HL-60/S4 treated with retinoic acid at 250 ng/mL for 4 days and 3 days (cell line): ENCODE measurements around the gene CYYR1.

Source experiments
- in situ Hi-C: fragments of 300-500 bp; cut with MboI; formaldehyde crosslinking; loops from 2 replicates; pipeline ENCODE4 v1.7.0; 2022; ENCODE audit warnings: low sequenced_read_pairs

Gene CYYR1

GRCh38 chr21:26572702-26573381, at the start of gene CYYR1:
CYYR1 (minus strand) TSS chr21:26573286; CDS start chr21:26572940, 346 bp downstream.
- in situ Hi-C loops: no loop called here

GRCh38 chr21:26617176-26617575, 44.1 kb upstream of the CYYR1 start:
- in situ Hi-C loops: no loop called here

GRCh38 chr21:26614251-26614650, 41.2 kb upstream of the CYYR1 start:
- in situ Hi-C loops: no loop called here

GRCh38 chr21:26599261-26599660, 26.2 kb upstream of the CYYR1 start:
- in situ Hi-C loops: no loop called here

GRCh38 chr21:26597981-26598380, 24.9 kb upstream of the CYYR1 start:
- in situ Hi-C loops: no loop called here

GRCh38 chr21:26597031-26597430, 23.9 kb upstream of the CYYR1 start:
- in situ Hi-C loops: no loop called here

- in situ Hi-C loops: no loop called here
Measured at GRCh38 chr21:26595971-26596370, 22.9 kb upstream of the CYYR1 start.

- in situ Hi-C loops: no loop called here
Measured at GRCh38 chr21:26593800-26594199, 20.7 kb upstream of the CYYR1 start.

GRCh38 chr21:26591543-26591942, 18.5 kb upstream of the CYYR1 start:
- in situ Hi-C loops: no loop called here

GRCh38 chr21:26588446-26588845, 15.4 kb upstream of the CYYR1 start:
- in situ Hi-C loops: no loop called here

- in situ Hi-C loops: no loop called here
Measured at GRCh38 chr21:26587736-26588201, 14.7 kb upstream of the CYYR1 start.

- in situ Hi-C loops: no loop called here
Measured at GRCh38 chr21:26583769-26584168, 10.7 kb upstream of the CYYR1 start.

GRCh38 chr21:26581818-26582217, 8.7 kb upstream of the CYYR1 start:
- in situ Hi-C loops: no loop called here

GRCh38 chr21:26572076-26572701, 897 bp downstream of the CYYR1 start:
- in situ Hi-C loops: no loop called here

GRCh38 chr21:26570203-26570602, 2.9 kb downstream of the CYYR1 start:
- in situ Hi-C loops: no loop called here

- in situ Hi-C loops: no loop called here
Measured at GRCh38 chr21:26565546-26565945, 7.5 kb downstream of the CYYR1 start.

GRCh38 chr21:26565111-26565510, 8.0 kb downstream of the CYYR1 start:
- in situ Hi-C loops: no loop called here

GRCh38 chr21:26563856-26564503, 9.1 kb downstream of the CYYR1 start:
- in situ Hi-C loops: no loop called here

- in situ Hi-C loops: no loop called here
Measured at GRCh38 chr21:26560612-26561011, 12.5 kb downstream of the CYYR1 start.

GRCh38 chr21:26559099-26559498, 14.0 kb downstream of the CYYR1 start:
- in situ Hi-C loops: no loop called here

- in situ Hi-C loops: no loop called here
Measured at GRCh38 chr21:26557106-26557505, 16.0 kb downstream of the CYYR1 start.

GRCh38 chr21:26555540-26556146, 17.4 kb downstream of the CYYR1 start:
- in situ Hi-C loops: no loop called here
